Measurements from ENCODE around the gene CHTF18. TPM values are rescaled to one million over a fixed set of nuclear protein-coding genes. Genes with fewer than 3 reads are reported as not detected.

Gene CHTF18
- total RNA-seq, 1 donor from 2014 or later: 56.8 TPM

DNA sequence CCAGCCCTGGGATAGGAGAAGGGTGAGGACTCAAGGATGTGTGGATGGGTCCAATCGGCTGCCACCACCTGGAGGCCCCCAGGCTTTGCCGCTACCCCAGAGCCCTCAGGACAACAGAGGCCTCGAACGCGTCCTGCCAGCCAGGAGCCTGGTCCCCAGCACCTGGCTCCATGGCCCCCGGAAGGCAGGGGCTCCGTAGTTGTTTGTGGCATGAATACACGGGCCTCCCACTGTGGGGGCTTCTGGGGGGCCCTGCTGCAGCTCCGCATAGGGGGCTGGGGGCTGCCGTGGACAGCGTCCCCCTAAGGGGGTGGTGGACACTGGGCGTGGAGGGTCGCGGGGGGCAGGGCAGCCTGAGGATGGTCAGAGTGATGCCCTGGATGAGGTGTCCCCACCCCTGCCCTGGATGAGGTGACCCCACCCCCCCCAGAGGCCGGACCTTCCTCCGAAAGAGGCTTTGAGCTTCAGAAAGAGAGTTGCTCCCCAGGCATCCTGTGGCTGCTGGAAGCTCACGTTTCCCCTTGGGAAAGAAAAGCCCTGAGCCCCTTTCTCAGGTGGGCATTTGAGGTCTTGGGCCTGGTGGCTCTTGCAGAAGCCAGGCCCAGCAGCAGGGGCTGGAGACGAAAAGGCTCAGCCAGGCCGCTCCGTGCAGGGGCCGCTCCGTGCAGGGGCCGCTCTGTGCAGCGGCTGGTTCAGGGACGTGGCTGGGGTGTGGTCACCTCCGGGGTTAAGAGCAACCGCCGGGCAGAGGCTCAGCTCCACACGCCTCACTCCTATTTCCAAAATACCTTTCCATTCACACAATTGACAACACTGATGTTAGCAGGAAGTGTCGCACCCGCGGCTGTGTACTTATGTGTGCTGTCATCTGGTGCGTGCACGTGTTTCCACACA, 52.4 kb downstream of the CHTF18 start:
- Mint-ChIP-seq H3K36me3 (ENCODE audit: low read depth, unreplicated experiment) (peaks cover 11% of the 10 kb centered on the region), H3K9me3 (ENCODE audit: unreplicated experiment) (no peaks in the 10 kb centered on the region), H3K27me3 (ENCODE audit: unreplicated experiment) (peaks cover 5% of the 10 kb centered on the region), H3K27ac (ENCODE audit: unreplicated experiment) (no peak overlapping the region), H3K4me3 (ENCODE audit: unreplicated experiment) (no peak overlapping the region), H3K4me1 (ENCODE audit: unreplicated experiment) (no peaks in the 10 kb centered on the region)
- TF ChIP-seq, protein P1, sequence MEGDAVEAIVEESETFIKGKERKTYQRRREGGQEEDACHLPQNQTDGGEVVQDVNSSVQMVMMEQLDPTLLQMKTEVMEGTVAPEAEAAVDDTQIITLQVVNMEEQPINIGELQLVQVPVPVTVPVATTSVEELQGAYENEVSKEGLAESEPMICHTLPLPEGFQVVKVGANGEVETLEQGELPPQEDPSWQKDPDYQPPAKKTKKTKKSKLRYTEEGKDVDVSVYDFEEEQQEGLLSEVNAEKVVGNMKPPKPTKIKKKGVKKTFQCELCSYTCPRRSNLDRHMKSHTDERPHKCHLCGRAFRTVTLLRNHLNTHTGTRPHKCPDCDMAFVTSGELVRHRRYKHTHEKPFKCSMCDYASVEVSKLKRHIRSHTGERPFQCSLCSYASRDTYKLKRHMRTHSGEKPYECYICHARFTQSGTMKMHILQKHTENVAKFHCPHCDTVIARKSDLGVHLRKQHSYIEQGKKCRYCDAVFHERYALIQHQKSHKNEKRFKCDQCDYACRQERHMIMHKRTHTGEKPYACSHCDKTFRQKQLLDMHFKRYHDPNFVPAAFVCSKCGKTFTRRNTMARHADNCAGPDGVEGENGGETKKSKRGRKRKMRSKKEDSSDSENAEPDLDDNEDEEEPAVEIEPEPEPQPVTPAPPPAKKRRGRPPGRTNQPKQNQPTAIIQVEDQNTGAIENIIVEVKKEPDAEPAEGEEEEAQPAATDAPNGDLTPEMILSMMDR (IDR thresholded peaks at IDR 0.05; ENCODE audit: unreplicated experiment): no peak
- DNase-seq (ENCODE audit: low spot score): no peak

DNA sequence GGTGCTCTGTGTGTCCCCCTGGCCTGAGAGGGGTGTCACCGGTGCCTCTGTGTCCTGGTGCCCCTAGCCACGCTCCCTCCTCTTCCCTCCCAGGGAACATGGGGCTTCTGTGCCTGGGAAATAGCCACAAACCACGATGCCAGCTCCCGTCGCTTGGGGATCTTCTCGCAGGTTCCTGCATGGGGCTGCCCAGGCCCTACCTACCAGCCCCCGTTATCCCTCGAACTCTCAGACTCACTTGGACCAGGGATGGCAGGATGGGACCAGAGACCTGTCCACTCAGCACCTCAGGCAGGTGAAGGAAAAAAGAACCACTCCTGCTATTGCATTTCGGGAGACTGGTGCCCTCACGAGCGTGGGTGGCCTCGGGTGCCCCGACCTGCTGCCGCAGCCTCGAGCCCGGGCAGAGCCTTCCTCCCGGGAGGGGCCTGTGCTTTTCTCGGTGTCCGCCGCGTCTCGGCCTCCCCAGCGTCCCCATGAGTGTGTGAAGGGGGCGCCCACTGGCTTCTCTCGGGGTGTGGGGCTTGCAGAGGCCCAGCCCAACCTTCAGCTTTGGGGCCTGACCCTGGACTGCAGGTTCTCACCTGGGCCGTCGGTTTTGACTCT, 53.1 kb downstream of the CHTF18 start:
- H3K4me3 Mint-ChIP-seq (ENCODE audit: unreplicated experiment): no peak overlapping the region
- TF ChIP-seq, protein P1 (IDR thresholded peaks at IDR 0.05; ENCODE audit: unreplicated experiment): no peak
- no peak for DNase-seq (ENCODE audit: low spot score)
- peaks cover 5% of the 10 kb centered on the region for H3K27me3 Mint-ChIP-seq (ENCODE audit: unreplicated experiment)
- no peak overlapping the region for H3K27ac Mint-ChIP-seq (ENCODE audit: unreplicated experiment)
- H3K9me3 Mint-ChIP-seq (ENCODE audit: unreplicated experiment): no peaks in the 10 kb centered on the region
- H3K4me1 Mint-ChIP-seq (ENCODE audit: unreplicated experiment): no peaks in the 10 kb centered on the region
- peaks cover 7% of the 10 kb centered on the region for H3K36me3 Mint-ChIP-seq (ENCODE audit: low read depth, unreplicated experiment)

DNA sequence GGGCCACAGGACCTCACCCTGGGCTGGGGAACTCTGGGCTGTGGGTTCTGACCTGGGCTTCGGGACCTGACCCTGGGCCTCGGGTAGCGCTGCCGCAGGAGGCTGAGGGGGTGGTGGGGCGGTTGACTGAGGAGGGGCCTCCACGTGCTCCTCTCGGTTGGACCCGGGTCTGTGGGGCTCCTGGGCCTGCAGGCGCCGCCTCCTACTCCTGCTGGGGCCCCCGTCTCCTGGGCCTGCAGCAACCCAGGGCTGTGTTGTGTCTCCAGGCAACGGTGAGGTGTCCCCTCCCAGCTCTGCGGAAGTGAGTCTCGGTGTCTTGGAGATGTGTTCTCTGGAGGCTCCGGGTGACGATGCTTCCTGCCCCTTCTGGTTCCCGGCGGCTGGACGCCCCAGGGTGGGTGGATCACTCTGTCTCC, 53.6 kb downstream of the CHTF18 start:
- Mint-ChIP-seq H3K27me3 (ENCODE audit: unreplicated experiment) (peaks cover 4% of the 10 kb centered on the region), H3K9me3 (ENCODE audit: unreplicated experiment) (no peaks in the 10 kb centered on the region), H3K4me3 (ENCODE audit: unreplicated experiment) (no peak overlapping the region), H3K4me1 (ENCODE audit: unreplicated experiment) (no peaks in the 10 kb centered on the region), H3K27ac (ENCODE audit: unreplicated experiment) (no peak overlapping the region), H3K36me3 (ENCODE audit: low read depth, unreplicated experiment) (peaks cover 7% of the 10 kb centered on the region)
- DNase-seq (ENCODE audit: low spot score): no peak
- TF ChIP-seq, protein P1 (IDR thresholded peaks at IDR 0.05; ENCODE audit: unreplicated experiment): no peak

DNA sequence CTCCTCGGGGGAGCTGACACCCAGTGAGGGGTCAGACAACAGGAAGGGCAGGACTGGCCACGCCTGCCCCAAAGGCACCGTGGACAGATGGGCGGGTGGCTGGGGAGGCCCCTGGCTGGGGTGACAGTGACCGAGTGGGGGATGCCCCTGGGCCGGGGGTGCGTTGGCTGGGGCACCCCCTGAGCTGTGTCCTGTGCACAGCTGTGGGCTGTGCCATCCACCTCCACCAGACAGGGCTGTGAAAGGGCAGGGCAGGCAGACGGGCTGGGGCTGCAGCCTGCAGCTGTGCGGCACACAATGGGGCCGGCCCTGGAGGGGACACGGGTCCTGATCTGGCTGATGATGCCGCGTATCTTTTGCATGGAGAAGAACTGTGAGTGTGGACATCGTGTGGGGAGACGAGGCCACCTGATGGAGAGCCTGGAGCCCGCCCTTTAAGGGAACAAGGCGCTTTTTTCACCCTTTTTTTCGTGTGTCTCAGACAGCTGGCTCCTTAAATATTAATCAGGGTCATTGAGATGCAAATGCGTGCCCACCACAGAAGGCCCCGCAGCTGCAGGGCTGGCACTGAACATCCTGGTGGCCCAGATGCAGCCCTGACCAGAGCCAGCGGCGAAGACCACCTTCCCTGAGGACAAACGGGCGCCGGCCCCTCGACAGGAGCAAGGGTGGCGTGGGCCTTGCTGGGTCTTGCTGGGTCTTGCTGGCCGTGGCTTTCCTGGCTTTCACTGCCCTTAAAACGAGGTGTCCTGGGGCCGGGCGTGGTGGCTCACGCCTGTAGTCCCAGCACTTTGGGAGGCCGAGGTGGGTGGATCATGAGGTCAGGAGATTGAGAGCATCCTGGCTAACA, 54.5 kb downstream of the CHTF18 start:
- H3K27ac Mint-ChIP-seq (ENCODE audit: unreplicated experiment): no peak overlapping the region
- H3K4me1 Mint-ChIP-seq (ENCODE audit: unreplicated experiment): no peaks in the 10 kb centered on the region
- DNase-seq (ENCODE audit: low spot score): no peak
- peaks cover 3% of the 10 kb centered on the region for H3K27me3 Mint-ChIP-seq (ENCODE audit: unreplicated experiment)
- no peak overlapping the region for H3K4me3 Mint-ChIP-seq (ENCODE audit: unreplicated experiment)
- TF ChIP-seq, protein P1 (IDR thresholded peaks at IDR 0.05; ENCODE audit: unreplicated experiment): no peak
- H3K36me3 Mint-ChIP-seq (ENCODE audit: low read depth, unreplicated experiment): peaks cover 6% of the 10 kb centered on the region
- H3K9me3 Mint-ChIP-seq (ENCODE audit: unreplicated experiment): no peaks in the 10 kb centered on the region
